ENCODE data around the gene HAUS7.

GRCh38 chrX:153439977-153440376 is 30.4 kb downstream of the HAUS7 start:
- TF ChIP-seq CTCF (IDR thresholded peaks at IDR 0.05) (no peak), EZH2 (IDR thresholded peaks at IDR 0.05) (no peak), EZH2phosphoT487 (IDR thresholded peaks at IDR 0.05) (no peak)
